A172 (cell line): Measurements from ENCODE around the gene NR2C1. TPM values are rescaled to one million over a fixed set of nuclear protein-coding genes. Genes with fewer than 3 reads are reported as not detected.
A peak's percentile ranks its signal among the peaks of the same experiment; 100 is the strongest.
"Not testable (repeated sequence)": the region's sequence is repeated elsewhere in the genome, so short reads cannot be mapped to it uniquely, and the experiment has no call there.

ENCODE experiments used
- DNase-seq: peaks from one replicate; pipeline ENCODE4 v3.0.0-alpha.2; 2015; ENCODE audit warnings: low spot score
- total RNA-seq: library from RNA; depleted of rRNA; stranded (reverse); fragments of >200 nt; shearing (Covaris generic); gene quantifications from 2 replicates; pipeline ENCODE4 v1.2.3, GENCODE V29; 2014; rRNA removed

Gene NR2C1
- 15.6 and 22.2 TPM in 2 replicates for total RNA-seq

- peak; percentile 89 for DNase-seq
These were observed at the start of gene NR2C1 for GRCh38 chr12:95072900-95073697. TSS of gene NR2C1 (minus strand) at chr12:95073618. CDS start at chr12:95067384, 6,234 bp downstream.

DNA sequence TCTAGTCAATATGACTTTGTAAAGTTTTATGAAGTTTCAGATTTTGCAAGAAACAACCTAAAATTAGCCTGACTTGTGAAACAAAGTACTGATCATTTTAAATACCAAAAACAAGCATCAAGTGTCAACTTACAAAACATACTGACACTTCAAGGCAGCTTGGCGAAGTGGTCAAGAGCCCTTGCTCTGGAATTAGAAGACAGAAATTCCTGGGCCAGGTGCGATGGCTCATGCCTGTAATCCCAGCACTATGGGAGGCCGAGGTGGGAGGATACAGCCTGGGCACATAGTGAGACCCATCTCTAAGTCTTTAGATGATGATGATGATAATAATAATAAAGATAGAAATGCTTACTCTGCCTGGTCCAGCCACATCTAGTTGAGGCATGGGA, 45.4 kb upstream of the NR2C1 start:
- peak; percentile 23 for DNase-seq

DNA sequence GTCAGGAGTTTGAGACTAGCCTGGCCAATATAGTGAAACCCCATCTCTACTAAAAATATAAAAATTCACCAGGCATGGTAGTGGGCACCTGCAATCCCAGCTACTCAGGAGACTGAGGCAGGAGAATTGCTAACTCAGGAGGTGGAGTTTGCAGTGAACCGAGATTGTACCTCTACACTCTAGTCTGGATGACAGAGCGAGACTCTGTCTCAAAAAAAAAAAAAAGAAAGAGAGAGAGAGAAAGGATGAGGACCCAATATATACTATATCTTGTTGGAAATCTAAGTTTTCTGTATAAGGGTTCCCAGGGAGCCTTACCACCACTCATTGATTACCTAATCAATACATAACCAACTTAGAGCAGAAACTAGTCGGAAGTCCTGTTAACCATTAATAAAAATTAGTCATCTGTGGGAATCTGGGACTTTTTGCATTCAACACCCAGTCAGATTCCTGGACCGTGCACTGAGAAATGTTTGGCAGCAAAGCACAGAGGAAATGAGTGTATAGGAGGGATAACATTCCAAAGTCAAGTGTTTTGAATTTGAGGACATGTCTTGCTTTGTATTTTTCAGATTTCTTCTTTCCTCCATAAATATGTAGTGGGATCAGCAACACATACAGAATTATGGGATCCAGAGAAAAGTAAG, 44.8 kb upstream of the NR2C1 start:
- peak; percentile 86 for DNase-seq

DNA sequence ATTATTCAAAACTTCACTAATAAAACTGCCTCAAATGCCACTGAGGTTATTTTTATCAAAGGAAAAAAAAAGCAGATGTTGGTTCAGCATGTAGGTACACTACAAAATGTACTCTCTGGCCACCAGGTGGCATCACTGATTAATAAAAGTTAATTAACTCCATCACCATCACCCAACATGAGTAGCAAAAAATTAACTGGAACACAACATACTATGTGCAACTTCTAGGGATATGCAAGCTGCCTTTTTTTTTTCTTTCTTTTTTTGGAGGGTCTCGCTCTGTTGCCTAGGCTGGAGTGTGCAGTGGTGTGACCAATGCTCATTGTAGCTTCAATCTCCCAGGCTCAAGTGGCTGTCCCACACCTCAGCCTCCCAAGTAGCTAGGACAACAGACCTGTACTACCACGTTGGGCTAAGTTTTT, 43.8 kb upstream of the NR2C1 start:
- DNase-seq: peak; percentile 75

- DNase-seq: peak; percentile 36
These were observed 43.4 kb upstream of the NR2C1 start for GRCh38 chr12:95116773-95117172.

GRCh38 chr12:95116341-95116740, 42.9 kb upstream of the NR2C1 start:
- DNase-seq: no peak

DNA sequence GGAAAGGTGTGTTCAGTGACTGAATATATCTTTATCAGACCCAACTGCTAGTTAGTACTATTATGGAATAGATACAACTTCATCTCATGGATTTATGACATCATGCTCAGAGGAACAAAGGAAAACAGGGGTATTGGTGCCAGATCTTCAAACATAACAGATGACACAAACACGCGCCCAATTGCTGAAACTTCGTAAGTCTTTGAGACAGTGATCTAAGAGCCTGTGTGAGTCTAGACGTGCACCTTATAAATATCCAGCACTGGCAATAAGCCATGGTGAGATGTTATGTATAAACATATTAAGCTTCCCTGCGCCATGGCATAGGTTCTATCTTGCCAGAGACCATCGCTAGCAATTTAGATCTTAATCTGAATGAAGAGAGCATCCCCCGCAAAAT, 42.2 kb upstream of the NR2C1 start:
- DNase-seq: no peak

GRCh38 chr12:95114766-95115405, 41.5 kb upstream of the NR2C1 start:
- no peak for DNase-seq

- DNase-seq: no peak
These were observed 33.9 kb upstream of the NR2C1 start for GRCh38 chr12:95107362-95107761.

DNA sequence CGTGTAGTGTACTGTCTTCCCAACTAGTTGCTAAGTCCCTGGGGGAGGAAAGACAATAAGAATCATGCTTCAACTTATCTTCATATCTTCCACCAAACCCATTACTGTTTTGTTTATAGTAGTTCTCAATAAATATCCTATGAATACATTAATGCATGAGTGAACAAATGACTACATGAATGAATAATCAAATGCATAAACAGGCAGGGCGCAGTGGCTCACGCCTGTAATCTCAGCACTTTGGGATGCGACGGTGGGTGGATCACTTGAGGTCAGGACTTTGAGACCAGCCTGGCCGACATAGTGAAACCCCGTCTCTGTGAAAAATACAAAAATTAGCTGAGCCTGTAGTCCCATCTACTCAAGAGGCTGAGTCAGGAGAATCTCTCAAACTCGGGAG, 32.1 kb upstream of the NR2C1 start:
- DNase-seq: no peak

GRCh38 chr12:95104919-95105452, 31.6 kb upstream of the NR2C1 start:
- no peak for DNase-seq

DNA sequence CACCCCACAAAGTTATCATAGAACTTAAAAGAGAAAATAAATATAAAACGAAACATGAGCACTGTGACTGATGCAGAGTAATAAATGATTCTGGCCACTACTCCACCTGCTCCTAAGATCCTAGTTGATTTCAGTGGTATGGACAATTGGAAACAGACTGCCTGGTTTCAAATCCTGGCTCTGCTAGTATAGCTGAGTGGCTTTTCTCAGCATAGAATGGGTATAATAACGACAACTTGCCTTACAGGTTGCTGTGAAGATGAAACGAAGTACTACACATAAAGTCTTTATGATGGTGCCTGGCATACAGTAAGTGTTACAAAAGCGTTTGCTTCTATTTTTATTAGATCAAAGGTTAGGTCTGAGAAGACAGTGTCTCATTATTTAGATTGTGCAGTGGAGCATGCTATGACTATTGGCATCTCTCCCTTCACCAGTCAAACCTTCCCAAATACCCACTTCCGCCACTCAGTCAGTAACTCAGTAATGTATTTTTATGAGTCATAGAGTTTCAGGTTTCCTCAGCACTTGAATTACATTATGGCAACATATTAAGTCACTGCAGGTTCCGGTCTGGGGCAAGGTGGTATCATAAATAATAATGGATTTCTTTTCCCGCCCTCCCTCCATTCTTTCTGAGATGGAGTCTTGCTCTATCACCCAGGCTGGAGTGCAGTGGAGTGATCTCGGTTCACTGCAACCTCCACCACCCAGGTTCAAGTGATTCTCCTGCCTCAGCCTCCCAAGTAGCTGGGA, 29.7 kb upstream of the NR2C1 start:
- peak; percentile 96 for DNase-seq

DNA sequence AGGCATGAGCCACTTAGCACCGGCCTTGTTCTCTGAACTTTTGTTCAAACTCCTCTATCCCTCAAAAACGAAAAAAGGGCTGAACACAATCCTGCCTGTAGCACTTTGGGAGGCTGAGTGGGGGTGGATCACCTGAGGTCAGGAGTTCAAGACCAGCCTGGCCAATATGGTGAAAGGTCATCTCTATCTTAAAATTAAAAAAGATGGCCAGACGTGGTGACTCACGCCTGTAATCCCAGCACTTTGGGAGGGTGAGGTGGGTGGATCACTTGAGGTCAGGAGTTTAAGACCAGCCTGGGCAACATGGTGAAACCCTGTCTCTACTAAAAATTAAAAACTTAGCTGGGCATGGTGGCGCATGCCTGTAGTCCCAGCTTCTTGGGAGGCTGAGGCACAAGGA, 28.5 kb upstream of the NR2C1 start:
- DNase-seq: not testable (repeated sequence)

DNA sequence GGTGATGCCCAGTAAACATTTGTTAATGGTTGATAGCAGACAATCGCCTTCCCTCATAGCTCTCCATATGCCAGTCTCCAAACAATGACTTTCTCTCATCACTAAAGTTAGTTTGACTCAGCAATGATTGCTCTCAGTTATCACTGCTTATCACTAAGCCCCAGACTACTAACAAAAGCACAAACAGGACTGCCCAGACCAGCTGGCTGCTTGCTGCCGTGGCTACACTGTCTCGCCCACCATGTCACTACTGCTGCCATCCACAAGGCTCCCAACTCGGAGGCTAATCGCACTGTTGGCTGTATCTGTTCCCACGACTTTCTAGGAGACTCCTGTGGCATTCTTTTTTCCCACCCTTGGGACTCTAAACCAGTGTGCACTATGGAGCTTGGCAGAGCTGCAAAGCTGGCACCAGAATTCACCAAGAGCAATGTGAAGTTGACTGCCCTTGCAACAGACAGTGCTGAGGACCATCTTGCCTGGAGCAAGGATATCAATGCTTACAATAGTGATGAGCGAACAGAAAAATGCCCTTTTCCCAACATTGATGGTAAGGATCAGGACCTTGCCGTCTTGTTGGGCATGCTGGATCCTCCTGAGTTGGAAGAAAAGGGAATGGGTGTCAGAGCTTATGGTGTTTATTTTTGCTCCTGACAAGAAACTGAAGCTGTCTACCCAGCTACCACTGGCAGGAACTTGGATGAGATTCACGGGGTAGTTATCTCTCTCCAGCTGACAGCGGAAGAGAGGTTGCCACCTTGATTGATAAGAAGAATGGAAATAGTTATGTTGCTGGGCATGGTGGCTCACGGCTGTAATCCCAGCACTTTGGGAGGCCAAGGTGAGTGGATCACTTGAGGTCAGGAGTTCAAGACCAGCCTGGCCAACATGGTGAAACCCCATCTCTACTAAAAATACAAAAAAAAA, 27.1 kb upstream of the NR2C1 start:
- DNase-seq: no peak

GRCh38 chr12:95099270-95099790, 25.9 kb upstream of the NR2C1 start:
- no peak for DNase-seq

DNA sequence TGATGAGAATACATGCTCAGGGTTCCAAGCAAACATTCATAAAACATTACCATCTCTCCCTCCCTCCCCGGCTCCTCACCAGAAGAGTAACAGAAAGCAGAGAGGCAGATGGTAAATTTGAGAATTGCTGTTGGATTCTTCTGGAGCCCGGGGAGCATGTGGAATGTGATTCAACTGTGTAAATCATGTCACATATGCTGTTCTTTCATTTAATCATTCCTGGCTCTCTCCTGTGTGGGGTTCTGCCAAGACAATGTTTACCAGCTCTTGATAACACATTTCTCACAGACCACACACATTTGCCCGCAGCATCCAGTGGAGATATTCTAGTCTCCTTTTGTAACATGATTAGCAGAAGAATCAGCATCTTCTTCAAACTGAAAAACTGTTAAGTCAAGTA, 23.4 kb upstream of the NR2C1 start:
- peak; percentile 34 for DNase-seq

GRCh38 chr12:95096378-95096777, 23.0 kb upstream of the NR2C1 start:
- DNase-seq: no peak

- not testable (repeated sequence) for DNase-seq
These were observed 22.4 kb upstream of the NR2C1 start for GRCh38 chr12:95095866-95096265.

GRCh38 chr12:95089462-95089861, 16.0 kb upstream of the NR2C1 start:
- DNase-seq: no peak

GRCh38 chr12:95088379-95088778, 15.0 kb upstream of the NR2C1 start:
- DNase-seq: no peak
